H9 (cell line): ENCODE data around the gene GPR146. TPM values are rescaled to one million over a fixed set of nuclear protein-coding genes. Genes with fewer than 3 reads are reported as not detected.
A peak's percentile ranks its signal among the peaks of the same experiment; 100 is the strongest.

Experiments used
- DNase-seq: peaks from one replicate; pipeline ENCODE4 v3.0.0-alpha.2; 2017
- H2AFZ ChIP-seq: one replicate; pipeline ENCODE4 v1.6.1; 2013; ENCODE audit warnings: mild to moderate bottlenecking, low read length, control low read depth, moderate library complexity
- H2AK5ac ChIP-seq: 2 replicates; pipeline ENCODE4 v1.6.1; 2013; ENCODE audit warnings: low read length, control low read depth, mixed read lengths; ENCODE audit not compliant: insufficient read length
- H2BK120ac ChIP-seq: one replicate; pipeline ENCODE4 v1.6.1; 2013; ENCODE audit warnings: low read depth, mild to moderate bottlenecking, low read length, control low read depth, inconsistent platforms; ENCODE audit not compliant: poor library complexity, severe bottlenecking
- H2BK12ac ChIP-seq: 2 replicates; pipeline ENCODE4 v1.6.1; 2013; ENCODE audit warnings: low read length, control low read depth, mixed read lengths, low read depth; ENCODE audit not compliant: insufficient read length
- H2BK15ac ChIP-seq: 2 replicates; pipeline ENCODE4 v1.6.1; 2013; ENCODE audit warnings: low read depth, low read length, control low read depth
- H2BK20ac ChIP-seq: one replicate; pipeline ENCODE4 v1.6.1; 2013; ENCODE audit warnings: low read depth, mild to moderate bottlenecking, low read length, control low read depth, inconsistent platforms; ENCODE audit not compliant: poor library complexity, severe bottlenecking
- H2BK5ac ChIP-seq: 2 replicates; pipeline ENCODE4 v1.6.1; 2013; ENCODE audit warnings: low read length, control low read depth, mixed read lengths; ENCODE audit not compliant: insufficient read length
- H3K14ac ChIP-seq: 2 replicates; pipeline ENCODE4 v1.6.1; 2013; ENCODE audit warnings: low read length, control low read depth; ENCODE audit not compliant: insufficient read depth
- H3K18ac ChIP-seq: 2 replicates; pipeline ENCODE4 v1.6.1; 2013; ENCODE audit warnings: low read depth, mild to moderate bottlenecking, mixed read lengths, low read length, control low read depth; ENCODE audit not compliant: insufficient read length
- H3K23ac ChIP-seq: 2 replicates; pipeline ENCODE4 v1.6.1; 2013; ENCODE audit warnings: low read length, control low read depth, mixed read lengths, low read depth; ENCODE audit not compliant: insufficient read length
- H3K23me2 ChIP-seq: 2 replicates; pipeline ENCODE4 v1.6.1; 2013; ENCODE audit warnings: low read depth, mild to moderate bottlenecking, mixed read lengths, low read length, control low read depth; ENCODE audit not compliant: insufficient read length, poor library complexity, severe bottlenecking
- H3K27ac ChIP-seq: 2 replicates; pipeline ENCODE4 v1.5.1; 2013; ENCODE audit warnings: low read length, control low read depth, mixed read lengths, low read depth; ENCODE audit not compliant: insufficient read length
- H3K27me3 ChIP-seq: 2 replicates; pipeline ENCODE4 v1.6.1; 2013; ENCODE audit warnings: low read length, control low read depth, inconsistent platforms; ENCODE audit not compliant: insufficient read depth
- H3K4ac ChIP-seq: 2 replicates; pipeline ENCODE4 v1.6.1; 2013; ENCODE audit warnings: low read depth, mild to moderate bottlenecking, control low read depth, inconsistent platforms, low read length, moderate library complexity
- H3K4me1 ChIP-seq: 2 replicates; pipeline ENCODE4 v1.6.1; 2013; ENCODE audit warnings: low read length, control low read depth, inconsistent platforms; ENCODE audit not compliant: insufficient read depth
- H3K4me2 ChIP-seq: 2 replicates; pipeline ENCODE4 v1.6.1; 2013; ENCODE audit warnings: low read length, control low read depth, mixed read lengths; ENCODE audit not compliant: insufficient read length, insufficient read depth
- H3K56ac ChIP-seq: 2 replicates; pipeline ENCODE4 v1.6.1; 2013; ENCODE audit warnings: low read depth, mild to moderate bottlenecking, mixed read lengths, low read length, control low read depth; ENCODE audit not compliant: insufficient read length
- H3K79me1 ChIP-seq: 2 replicates; pipeline ENCODE4 v1.6.1; 2013; ENCODE audit warnings: low read depth, mild to moderate bottlenecking, moderate library complexity, low read length, control low read depth, inconsistent platforms; ENCODE audit not compliant: insufficient read depth, poor library complexity, severe bottlenecking
- H3K79me2 ChIP-seq: 2 replicates; pipeline ENCODE4 v1.6.1; 2013; ENCODE audit warnings: low read length, control low read depth, inconsistent platforms; ENCODE audit not compliant: insufficient read depth
- H3K9ac ChIP-seq: 2 replicates; pipeline ENCODE4 v1.6.1; 2013; ENCODE audit warnings: low read length, control low read depth, mixed read lengths; ENCODE audit not compliant: insufficient read length; ENCODE audit errors: extremely low read depth
- H3K9me3 ChIP-seq: one replicate; pipeline ENCODE4 v1.6.1; 2013; ENCODE audit warnings: low read depth, low read length, inconsistent platforms; ENCODE audit not compliant: control insufficient read depth
- H3T11ph ChIP-seq: one replicate; pipeline ENCODE4 v1.6.1; 2013; ENCODE audit warnings: mild to moderate bottlenecking, low read length, control low read depth, inconsistent platforms
- H4K20me1 ChIP-seq: one replicate; pipeline ENCODE4 v1.6.1; 2013; ENCODE audit not compliant: control insufficient read depth, insufficient read length, insufficient read depth
- H4K5ac ChIP-seq: 2 replicates; pipeline ENCODE4 v1.6.1; 2013; ENCODE audit warnings: low read depth, mild to moderate bottlenecking, mixed read lengths, low read length, control low read depth; ENCODE audit not compliant: insufficient read length
- H4K8ac ChIP-seq: replicated peaks from 2 replicates; pipeline ENCODE4 v1.6.1; 2013; ENCODE audit warnings: low read length, control low read depth, mixed read lengths, low read depth; ENCODE audit not compliant: insufficient read length
- H4K91ac ChIP-seq: 2 replicates; pipeline ENCODE4 v1.6.1; 2013; ENCODE audit warnings: low read depth, mild to moderate bottlenecking, moderate library complexity, mixed read lengths, low read length, control low read depth; ENCODE audit not compliant: insufficient read length
- H3K27ac Mint-ChIP-seq, 3 experiments: 2 replicates in 2 of 3; 3 replicates in 1 of 3; pipeline ENCODE4 v1.8.0; 2020 to 2021; ENCODE audit warnings: mixed read lengths in 3 of 3, mild to moderate bottlenecking in 1 of 3, moderate library complexity in 1 of 3
- H3K27me3 Mint-ChIP-seq: 2 replicates; pipeline ENCODE4 v1.8.0; 2021; ENCODE audit warnings: low read depth, mild to moderate bottlenecking, moderate library complexity, mixed read lengths
- H3K36me3 Mint-ChIP-seq, 3 experiments: 2 replicates in 2 of 3; 3 replicates in 1 of 3; pipeline ENCODE4 v1.8.0; 2020 to 2021; ENCODE audit warnings: low read depth in 3 of 3, mixed read lengths in 3 of 3; ENCODE audit not compliant: insufficient read depth in 1 of 3
- H3K4me1 Mint-ChIP-seq, 2 experiments: 2 replicates each; pipeline ENCODE4 v1.8.0; 2020; ENCODE audit warnings: mixed read lengths in 2 of 2
- H3K4me3 Mint-ChIP-seq, 2 experiments: 2 replicates in 1 of 2; 3 replicates in 1 of 2; pipeline ENCODE4 v1.8.0; 2020 to 2021; ENCODE audit warnings: mild to moderate bottlenecking in 2 of 2, mixed read lengths in 2 of 2, moderate library complexity in 1 of 2
- H3K9me3 Mint-ChIP-seq, 2 experiments: 2 replicates in 1 of 2; 3 replicates in 1 of 2; pipeline ENCODE4 v1.8.0; 2020; ENCODE audit warnings: mild to moderate bottlenecking in 2 of 2, mixed read lengths in 2 of 2, moderate library complexity in 1 of 2
- WGBS: extraction: QIAGEN DNeasy Blood & Tissue Kit; methylation state at CpG from one replicate; pipeline ENCODE4 v1.1.7; 2013; ENCODE audit warnings: missing lambda C conversion rate, low lambda C conversion rate, mixed read lengths; ENCODE audit not compliant: insufficient read length; ENCODE audit errors: extremely low coverage; 5-methylcytosine and 5-hydroxymethylcytosine counted together
- total RNA-seq: library from RNA; stranded (reverse); gene quantifications from 2 replicates; pipeline ENCODE4 v1.2.1, GENCODE V29; 2021
- TF ChIP-seq, protein P1 (sequence below): fragments of 200-600 bp; sonication (generic); conservative IDR thresholded peaks from 3 replicates; pipeline ENCODE4 v1.8.0; 2021; ENCODE audit warnings: antibody characterized with exemption, mild to moderate bottlenecking

Gene GPR146
- total RNA-seq, 1 experiment from 2014 or later = 1.4 TPM

DNA sequence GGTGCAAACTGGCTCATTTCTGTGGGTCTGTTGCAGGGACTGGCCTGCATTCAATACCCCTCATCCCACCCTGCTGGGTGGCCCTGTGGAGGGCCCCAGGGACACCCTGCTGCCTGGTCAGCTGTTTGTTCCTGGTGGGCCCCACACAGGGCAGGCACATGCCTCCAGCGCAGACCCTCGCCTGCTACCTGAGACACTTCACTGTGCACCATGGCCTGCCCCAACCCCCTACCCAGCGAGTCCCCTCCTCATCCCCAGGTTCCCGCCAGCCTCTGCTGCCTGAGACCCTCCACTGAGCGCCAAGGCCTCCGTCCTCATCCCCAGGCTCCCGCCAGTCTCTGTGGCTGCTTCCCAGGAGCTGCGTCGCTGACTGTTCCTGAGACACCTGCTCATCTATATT is 16.8 kb downstream of the GPR146 start:
- Histone ChIP-seq H3K9ac (no peak overlapping the region), H2BK120ac (no peak overlapping the region), H4K5ac (no peak overlapping the region), H2AFZ (no peak overlapping the region), H3K27me3 (no peaks in the 10 kb centered on the region), H2BK5ac (no peak overlapping the region), H2BK12ac (no peak overlapping the region), H3K23ac (no peak overlapping the region), H3K18ac (no peak overlapping the region), H3K4ac (no peak overlapping the region), H3K9me3 (no peaks in the 10 kb centered on the region), H3K4me1 (no peaks in the 10 kb centered on the region), H3K4me2 (no peak overlapping the region), H3K23me2 (no peaks in the 10 kb centered on the region), H2AK5ac (no peak overlapping the region), H4K20me1 (no peaks in the 10 kb centered on the region), H4K8ac (no peak overlapping the region), H3K27ac (no peak overlapping the region), H3K79me2 (0 out of 2 replicates have a peak, but pooled peaks cover under 1% of the 10 kb centered on the region), H4K91ac (no peak overlapping the region), H3K14ac (no peak overlapping the region), H3T11ph (no peak overlapping the region), H3K79me1 (no peaks in the 10 kb centered on the region), H2BK15ac (no peak overlapping the region), H3K56ac (no peak overlapping the region), H2BK20ac (no peak overlapping the region)
- H3K9me3 Mint-ChIP-seq = no peaks in the 10 kb centered on the region
- H3K4me1 Mint-ChIP-seq = peaks cover 14 to 24% of the 10 kb centered on the region in 2 experiments
- peak overlapping the region in 1 of 3 experiments; percentile 74; a peak in 3 of 7 replicates for H3K27ac Mint-ChIP-seq
- TF ChIP-seq, protein P1, sequence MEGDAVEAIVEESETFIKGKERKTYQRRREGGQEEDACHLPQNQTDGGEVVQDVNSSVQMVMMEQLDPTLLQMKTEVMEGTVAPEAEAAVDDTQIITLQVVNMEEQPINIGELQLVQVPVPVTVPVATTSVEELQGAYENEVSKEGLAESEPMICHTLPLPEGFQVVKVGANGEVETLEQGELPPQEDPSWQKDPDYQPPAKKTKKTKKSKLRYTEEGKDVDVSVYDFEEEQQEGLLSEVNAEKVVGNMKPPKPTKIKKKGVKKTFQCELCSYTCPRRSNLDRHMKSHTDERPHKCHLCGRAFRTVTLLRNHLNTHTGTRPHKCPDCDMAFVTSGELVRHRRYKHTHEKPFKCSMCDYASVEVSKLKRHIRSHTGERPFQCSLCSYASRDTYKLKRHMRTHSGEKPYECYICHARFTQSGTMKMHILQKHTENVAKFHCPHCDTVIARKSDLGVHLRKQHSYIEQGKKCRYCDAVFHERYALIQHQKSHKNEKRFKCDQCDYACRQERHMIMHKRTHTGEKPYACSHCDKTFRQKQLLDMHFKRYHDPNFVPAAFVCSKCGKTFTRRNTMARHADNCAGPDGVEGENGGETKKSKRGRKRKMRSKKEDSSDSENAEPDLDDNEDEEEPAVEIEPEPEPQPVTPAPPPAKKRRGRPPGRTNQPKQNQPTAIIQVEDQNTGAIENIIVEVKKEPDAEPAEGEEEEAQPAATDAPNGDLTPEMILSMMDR = no peak
- peaks cover 0 to 4% (median 2%) of the 10 kb centered on the region in 3 experiments; a peak in 2 of 7 replicates for H3K36me3 Mint-ChIP-seq
- H3K27me3 Mint-ChIP-seq = peaks cover 3% of the 10 kb centered on the region
- no CpG with 5 or more reads among the region's 9 CpGs for WGBS
- DNase-seq = no peak
- H3K4me3 Mint-ChIP-seq = no peak overlapping the region
